CD4-positive, alpha-beta T cell treated with Interleukin-2 at 100 ng/mL for 4 hours (primary cell): Measurements from ENCODE around the gene MRGPRE.

Source experiments
- DNase-seq: peaks from one replicate; pipeline ENCODE4 v3.0.0-alpha.2; 2020; ENCODE audit warnings: low spot score

MRGPRE gene

DNA sequence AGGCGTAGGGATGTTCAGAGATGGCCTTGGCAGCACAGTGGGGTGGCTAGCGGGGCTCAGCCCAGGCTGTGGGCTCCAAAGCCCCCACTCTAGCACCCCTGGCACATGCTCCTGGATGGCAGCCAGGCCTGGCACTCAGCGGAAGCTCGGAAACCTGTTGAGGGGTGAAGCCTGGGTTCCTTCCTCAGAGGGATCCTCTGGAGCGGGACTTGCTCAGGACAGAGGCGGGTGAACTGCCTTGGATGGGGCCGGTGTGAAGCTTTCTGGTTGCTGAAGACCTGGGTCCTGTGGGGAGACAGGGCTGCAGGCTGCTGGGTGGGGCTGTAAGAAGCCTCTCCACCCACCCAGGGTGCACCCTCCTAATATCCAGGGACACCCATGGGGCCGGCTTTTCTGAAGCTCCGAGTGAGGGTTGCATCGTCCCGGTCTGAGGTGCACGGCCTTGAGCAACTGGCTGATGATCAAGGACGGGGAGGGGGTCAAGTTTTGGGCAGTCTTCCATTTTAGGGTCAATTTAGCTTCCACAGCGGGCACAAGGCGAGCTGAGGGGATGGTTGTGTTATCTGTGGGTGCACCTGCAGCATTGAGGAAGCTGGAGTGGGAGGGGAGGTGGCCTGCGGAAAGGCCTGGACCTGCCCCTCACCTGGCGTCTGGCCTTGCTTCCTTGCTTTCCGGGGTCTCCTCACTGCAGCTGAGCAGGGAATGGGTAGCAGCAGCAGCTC is 5.2 kb downstream of the MRGPRE start:
- no peak for DNase-seq

DNA sequence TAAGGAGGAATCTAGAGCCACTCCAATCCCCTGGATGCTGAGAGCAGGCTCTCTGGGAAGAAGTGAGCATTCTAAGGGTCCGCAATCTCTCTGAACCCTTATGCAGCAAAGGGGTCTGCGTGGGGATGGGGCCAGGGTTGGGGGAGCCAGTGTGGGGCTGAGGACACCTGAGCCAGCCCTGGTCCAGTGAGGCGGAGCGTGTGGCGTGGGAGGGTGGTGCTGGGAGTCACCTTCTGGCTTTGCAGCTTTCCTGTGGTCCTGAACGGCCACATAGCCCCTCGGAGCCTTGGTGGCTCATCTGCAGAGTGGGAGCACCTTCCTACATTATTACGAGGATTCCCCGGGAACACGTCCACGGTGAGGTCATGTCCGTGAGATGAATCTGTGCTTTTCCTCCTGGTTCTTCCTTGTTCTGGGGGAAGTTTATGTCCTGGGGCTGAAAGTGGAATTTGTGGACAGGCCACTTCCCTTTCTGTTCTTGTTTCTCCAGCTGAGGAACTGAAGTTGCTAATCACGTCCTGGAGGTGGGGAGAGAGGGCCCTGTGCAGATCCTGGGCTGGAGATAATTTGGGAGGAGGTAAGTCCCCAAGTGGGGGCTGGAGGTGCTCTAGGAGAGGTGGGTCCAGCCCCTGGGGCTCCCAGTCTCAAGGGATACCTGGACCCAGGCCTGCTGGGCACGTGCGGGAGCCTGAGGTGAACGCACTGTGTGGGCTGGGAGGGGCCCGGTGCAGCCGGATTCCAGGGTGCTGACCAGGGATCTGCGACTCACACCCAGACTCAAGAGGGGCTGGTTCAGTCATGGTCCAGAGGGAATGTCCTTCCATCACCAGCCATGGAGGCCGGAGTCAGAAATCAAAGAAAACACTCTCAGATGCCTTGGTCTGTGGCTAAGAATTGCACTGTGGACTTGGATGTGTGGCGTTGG is 6.1 kb downstream of the MRGPRE start:
- DNase-seq: no peak

DNA sequence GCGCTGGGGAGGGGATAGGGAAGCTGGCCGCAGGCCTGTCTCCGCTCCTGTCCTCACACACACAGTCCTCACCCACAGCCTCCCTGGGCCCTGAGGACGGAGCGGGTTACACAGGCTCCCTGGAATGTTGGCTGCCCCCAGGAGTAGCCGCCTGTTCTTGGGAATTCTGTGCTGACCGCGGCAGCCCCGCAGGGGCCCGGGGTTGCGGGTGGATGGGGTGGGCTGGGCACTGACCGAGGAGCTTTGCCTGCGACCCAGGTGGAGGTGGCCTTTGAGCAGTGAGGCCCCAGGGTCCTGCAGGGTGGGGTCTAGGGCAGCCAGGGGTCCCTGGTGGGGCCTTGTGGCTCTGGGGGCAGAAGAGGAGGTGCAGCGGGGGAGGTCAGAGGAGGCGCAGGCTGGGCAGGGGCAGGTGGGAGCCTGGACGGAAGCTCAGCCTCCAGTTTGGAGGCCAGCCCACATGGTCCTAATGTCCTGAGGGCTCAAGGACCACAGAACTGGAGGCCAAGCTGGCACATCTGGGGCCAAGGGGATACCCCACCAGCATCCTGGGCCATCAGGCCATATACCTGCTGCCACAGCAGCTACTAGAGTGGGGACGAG is 7.0 kb downstream of the MRGPRE start:
- DNase-seq: no peak

- DNase-seq: no peak
Measured at GRCh38 chr11:3224401-3225057, 7.7 kb downstream of the MRGPRE start.

- DNase-seq: no peak
Measured at GRCh38 chr11:3223932-3224381, 8.3 kb downstream of the MRGPRE start.

- no peak for DNase-seq
Measured at GRCh38 chr11:3222941-3223915, 9.0 kb downstream of the MRGPRE start.

- no peak for DNase-seq
Measured at GRCh38 chr11:3222003-3222855, 10.0 kb downstream of the MRGPRE start.

DNA sequence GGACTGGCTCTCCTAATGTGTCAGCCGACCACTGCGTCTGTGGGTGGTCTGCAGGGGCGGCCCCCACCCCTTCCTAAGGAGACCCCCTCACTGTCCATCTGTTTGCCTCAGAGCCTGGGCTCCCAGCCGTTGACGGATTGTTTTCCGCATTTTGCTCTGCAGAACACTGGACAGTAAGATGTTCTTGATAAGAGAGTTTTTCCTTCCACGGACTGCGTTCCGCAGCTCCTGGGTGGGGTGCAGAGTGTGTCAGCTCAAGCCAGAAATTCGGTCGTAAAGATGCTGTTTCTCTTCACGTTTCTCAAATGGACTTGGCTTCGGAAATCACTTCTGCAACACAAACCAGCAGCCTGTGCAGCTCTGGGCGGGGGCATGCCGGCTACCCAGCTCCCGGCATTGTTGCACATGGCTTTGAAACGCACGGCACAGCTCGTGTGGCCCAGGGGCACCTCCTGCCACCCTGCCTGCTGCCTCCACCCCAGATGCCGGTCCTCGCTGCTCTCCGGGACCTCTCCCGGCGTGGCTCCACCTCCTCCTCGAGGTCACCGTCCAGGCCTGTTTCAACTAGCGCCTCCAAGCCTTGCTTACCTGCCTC is 10.7 kb downstream of the MRGPRE start:
- DNase-seq: no peak

DNA sequence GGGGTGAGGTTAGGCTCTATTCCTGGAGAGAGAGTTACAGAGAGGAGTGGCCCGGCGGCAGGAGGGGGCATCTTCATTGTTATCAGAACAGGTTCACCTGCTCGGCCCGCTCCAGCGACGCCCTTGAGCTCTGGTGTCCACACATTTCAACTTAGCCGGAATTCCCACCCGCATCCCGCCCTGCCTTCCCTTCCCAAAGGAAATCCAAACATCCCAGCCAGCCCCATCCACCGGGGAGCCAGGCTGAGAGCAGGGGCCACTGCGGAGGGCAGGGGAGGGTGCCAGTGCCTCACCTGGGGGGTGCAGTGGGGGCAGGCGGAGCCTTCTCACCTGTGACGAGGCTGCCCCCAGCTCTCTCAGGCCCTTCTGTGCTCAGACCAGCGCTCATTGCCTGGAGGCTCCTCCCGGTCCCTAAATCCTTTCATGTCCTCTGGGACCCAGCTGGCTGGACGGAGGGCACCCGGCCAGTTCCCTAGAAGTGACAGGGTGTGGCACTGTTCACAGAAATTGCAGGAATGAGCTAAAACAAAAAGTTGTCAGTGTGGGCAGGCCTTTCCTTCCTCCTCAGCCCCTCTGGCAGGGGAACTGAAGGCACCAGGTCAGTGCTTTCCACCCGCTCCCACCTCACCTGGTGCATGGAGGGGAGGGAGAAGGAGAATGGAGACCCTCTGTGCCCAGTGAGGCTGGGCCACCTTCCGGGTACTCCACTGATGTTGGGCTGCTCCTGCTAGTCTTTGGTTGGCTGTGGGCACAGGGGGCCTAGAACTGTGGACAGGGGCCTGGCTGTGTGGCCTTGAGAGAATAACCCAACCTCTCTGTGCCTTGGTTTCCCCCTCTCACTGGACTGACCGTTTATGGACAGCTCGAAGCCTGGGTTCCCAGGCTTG is 11.5 kb downstream of the MRGPRE start:
- DNase-seq: no peak

DNA sequence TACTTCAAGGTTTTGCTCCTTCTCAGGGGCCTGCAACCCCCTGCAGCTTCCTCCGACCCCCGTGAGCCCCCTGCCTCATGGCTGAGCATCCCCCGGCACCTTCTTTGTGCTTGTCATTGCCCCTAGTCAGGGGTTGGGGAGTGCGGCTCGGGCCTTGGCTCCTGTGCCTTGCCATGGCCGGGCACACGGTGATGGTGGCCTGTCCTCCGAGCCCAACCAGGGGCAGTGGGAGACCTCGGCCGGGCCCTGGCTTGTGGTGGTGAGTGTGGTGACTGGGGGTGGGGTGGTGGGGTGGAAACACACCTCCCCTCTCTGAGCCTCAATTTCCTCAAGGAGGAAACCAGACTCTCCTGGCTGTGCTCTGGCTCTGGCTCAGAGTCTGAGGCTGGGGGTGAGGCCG is 12.1 kb downstream of the MRGPRE start:
- no peak for DNase-seq

GRCh38 chr11:3219281-3219892 is 12.8 kb downstream of the MRGPRE start:
- DNase-seq: no peak

GRCh38 chr11:3218483-3219280 is 13.5 kb downstream of the MRGPRE start, which contains the start of gene MRGPRG:
TSS of gene MRGPRG (minus strand) at chr11:3218813. CDS start at chr11:3218813, 0 bp downstream.
- DNase-seq: no peak

GRCh38 chr11:3217818-3218482 is 14.3 kb downstream of the MRGPRE start:
- no peak for DNase-seq

DNA sequence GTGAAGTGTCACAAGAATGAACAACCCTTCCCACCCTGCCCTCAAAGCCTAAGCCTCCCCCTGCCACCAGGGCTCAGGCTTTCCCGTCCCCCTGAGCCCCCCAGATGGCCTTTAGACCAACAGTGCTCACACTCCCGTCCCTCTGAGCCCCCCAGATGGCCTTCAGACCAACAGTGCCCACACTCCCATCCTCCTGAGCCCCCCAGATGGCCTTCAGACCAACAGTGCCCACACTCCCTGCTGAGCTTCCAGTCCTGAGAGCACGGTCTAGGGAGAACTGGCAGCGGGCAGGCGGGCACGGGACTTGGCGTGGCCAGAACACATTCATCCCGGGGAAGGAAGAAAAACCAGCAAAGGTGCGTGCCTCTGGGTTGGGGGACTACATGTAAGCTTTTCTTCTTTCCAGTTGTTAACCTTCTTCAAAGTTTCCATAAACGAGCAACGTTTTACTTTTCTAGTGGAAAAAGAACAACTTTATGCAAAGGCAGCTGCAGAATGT is 16.1 kb downstream of the MRGPRE start:
- no peak for DNase-seq

- no peak for DNase-seq
Measured at GRCh38 chr11:3215346-3216026, 16.7 kb downstream of the MRGPRE start.

DNA sequence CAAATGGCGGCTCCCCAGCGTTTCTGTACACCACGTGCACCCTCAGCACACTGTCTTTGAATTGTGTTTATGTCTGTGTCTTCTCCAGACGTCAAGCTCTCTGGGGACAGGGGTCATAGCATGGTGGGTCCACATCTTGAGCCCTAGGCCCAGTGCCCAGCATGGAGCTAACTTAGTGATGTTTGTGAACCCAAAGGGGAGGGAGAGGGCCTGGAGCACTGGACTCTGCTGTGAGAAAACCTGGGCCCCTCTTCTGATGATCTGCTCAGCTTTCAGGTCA is 17.9 kb downstream of the MRGPRE start:
- no peak for DNase-seq
